ENCODE data around the gene GDPD5.

The GDPD5 gene

GRCh38 chr11:75556275-75556674 lies 30.5 kb upstream of the GDPD5 start:
- Histone ChIP-seq H3K9me3 (ENCODE audit: insufficient read depth, low read depth, low read length) (no peaks in the 10 kb centered on the region), H3K36me3 (ENCODE audit: insufficient read depth, low read length) (no peaks in the 10 kb centered on the region), H3K27me3 (ENCODE audit: insufficient read depth, low read length) (no peaks in the 10 kb centered on the region), H3K27ac (ENCODE audit: low read depth, low read length) (no peak overlapping the region), H3K4me3 (ENCODE audit: low read length) (no peak overlapping the region), H3K4me1 (ENCODE audit: insufficient read depth, low read length) (peaks cover 46% of the 10 kb centered on the region), H3K9ac (ENCODE audit: low read depth, low read length) (no peak overlapping the region)
- 93% methylated on average over 3 of the region's 3 CpGs for WGBS

GRCh38 chr11:75555079-75555811 lies 29.5 kb upstream of the GDPD5 start:
- no peaks in the 10 kb centered on the region for H3K9me3 ChIP-seq (ENCODE audit: insufficient read depth, low read depth, low read length)
- H3K27ac ChIP-seq (ENCODE audit: low read depth, low read length): peak overlapping the region; percentile 70; the same call in 1 of the 2 replicates
- peak overlapping the region; percentile 42; the same call in 1 of the 2 replicates for H3K9ac ChIP-seq (ENCODE audit: low read depth, low read length)
- 89% methylated on average over 12 of the region's 12 CpGs for WGBS
- H3K36me3 ChIP-seq (ENCODE audit: insufficient read depth, low read length): no peaks in the 10 kb centered on the region
- peaks cover 36% of the 10 kb centered on the region for H3K4me1 ChIP-seq (ENCODE audit: insufficient read depth, low read length)
- H3K27me3 ChIP-seq (ENCODE audit: insufficient read depth, low read length): no peaks in the 10 kb centered on the region
- H3K4me3 ChIP-seq (ENCODE audit: low read length): no peak overlapping the region

- Histone ChIP-seq H3K9ac (ENCODE audit: low read depth, low read length) (peak overlapping the region; percentile 48), H3K9me3 (ENCODE audit: insufficient read depth, low read depth, low read length) (no peaks in the 10 kb centered on the region), H3K27me3 (ENCODE audit: insufficient read depth, low read length) (no peaks in the 10 kb centered on the region), H3K36me3 (ENCODE audit: insufficient read depth, low read length) (no peaks in the 10 kb centered on the region), H3K27ac (ENCODE audit: low read depth, low read length) (peak overlapping the region; percentile 70), H3K4me3 (ENCODE audit: low read length) (no peak overlapping the region), H3K4me1 (ENCODE audit: insufficient read depth, low read length) (peaks cover 29% of the 10 kb centered on the region)
- WGBS: 56% methylated on average over 21 of the region's 21 CpGs
Measured at GRCh38 chr11:75554258-75555022, 28.7 kb upstream of the GDPD5 start.

GRCh38 chr11:75553889-75554257 lies 28.1 kb upstream of the GDPD5 start:
- Histone ChIP-seq H3K4me3 (ENCODE audit: low read length) (no peak overlapping the region), H3K4me1 (ENCODE audit: insufficient read depth, low read length) (peaks cover 24% of the 10 kb centered on the region), H3K9me3 (ENCODE audit: insufficient read depth, low read depth, low read length) (no peaks in the 10 kb centered on the region), H3K27me3 (ENCODE audit: insufficient read depth, low read length) (no peaks in the 10 kb centered on the region), H3K36me3 (ENCODE audit: insufficient read depth, low read length) (no peaks in the 10 kb centered on the region), H3K27ac (ENCODE audit: low read depth, low read length) (peak overlapping the region; percentile 70), H3K9ac (ENCODE audit: low read depth, low read length) (peak overlapping the region; percentile 48)
- WGBS: 73% methylated on average over 1 of the region's 1 CpG

- H3K36me3 ChIP-seq (ENCODE audit: insufficient read depth, low read length): no peaks in the 10 kb centered on the region
- H3K9ac ChIP-seq (ENCODE audit: low read depth, low read length): no peak overlapping the region
- H3K27ac ChIP-seq (ENCODE audit: low read depth, low read length): no peak overlapping the region
- H3K9me3 ChIP-seq (ENCODE audit: insufficient read depth, low read depth, low read length): no peaks in the 10 kb centered on the region
- no peak overlapping the region for H3K4me3 ChIP-seq (ENCODE audit: low read length)
- peaks cover 17% of the 10 kb centered on the region for H3K4me1 ChIP-seq (ENCODE audit: insufficient read depth, low read length)
- no peaks in the 10 kb centered on the region for H3K27me3 ChIP-seq (ENCODE audit: insufficient read depth, low read length)
- 94% methylated on average over 6 of the region's 6 CpGs for WGBS
Measured at GRCh38 chr11:75553182-75553581, 27.4 kb upstream of the GDPD5 start.

GRCh38 chr11:75549370-75549958 lies 23.7 kb upstream of the GDPD5 start:
- Histone ChIP-seq H3K27me3 (ENCODE audit: insufficient read depth, low read length) (no peaks in the 10 kb centered on the region), H3K27ac (ENCODE audit: low read depth, low read length) (no peak overlapping the region), H3K9ac (ENCODE audit: low read depth, low read length) (no peak overlapping the region), H3K4me3 (ENCODE audit: low read length) (no peak overlapping the region), H3K9me3 (ENCODE audit: insufficient read depth, low read depth, low read length) (no peaks in the 10 kb centered on the region), H3K36me3 (ENCODE audit: insufficient read depth, low read length) (no peaks in the 10 kb centered on the region), H3K4me1 (ENCODE audit: insufficient read depth, low read length) (peaks cover 9% of the 10 kb centered on the region; the same call in 1 of the 2 replicates)
- 96% methylated on average over 5 of the region's 5 CpGs for WGBS

- H3K27me3 ChIP-seq (ENCODE audit: insufficient read depth, low read length): no peaks in the 10 kb centered on the region
- H3K9me3 ChIP-seq (ENCODE audit: insufficient read depth, low read depth, low read length): no peaks in the 10 kb centered on the region
- 95% methylated on average over 8 of the region's 8 CpGs for WGBS
- H3K9ac ChIP-seq (ENCODE audit: low read depth, low read length): no peak overlapping the region
- H3K27ac ChIP-seq (ENCODE audit: low read depth, low read length): no peak overlapping the region
- H3K4me3 ChIP-seq (ENCODE audit: low read length): no peak overlapping the region
- H3K36me3 ChIP-seq (ENCODE audit: insufficient read depth, low read length): no peaks in the 10 kb centered on the region
- H3K4me1 ChIP-seq (ENCODE audit: insufficient read depth, low read length): 0 out of 2 replicates have a peak, but pooled peaks cover 4% of the 10 kb centered on the region
Measured at GRCh38 chr11:75548595-75549272, 23.0 kb upstream of the GDPD5 start.

GRCh38 chr11:75547617-75548058 lies 21.9 kb upstream of the GDPD5 start:
- WGBS: 18% methylated on average over 7 of the region's 7 CpGs
- Histone ChIP-seq H3K27ac (ENCODE audit: low read depth, low read length) (no peak overlapping the region), H3K9ac (ENCODE audit: low read depth, low read length) (peak overlapping the region; percentile 37; the same call in 1 of the 2 replicates), H3K9me3 (ENCODE audit: insufficient read depth, low read depth, low read length) (no peaks in the 10 kb centered on the region), H3K4me3 (ENCODE audit: low read length) (no peak overlapping the region), H3K36me3 (ENCODE audit: insufficient read depth, low read length) (no peaks in the 10 kb centered on the region), H3K4me1 (ENCODE audit: insufficient read depth, low read length) (0 out of 2 replicates have a peak, but pooled peaks cover 4% of the 10 kb centered on the region), H3K27me3 (ENCODE audit: insufficient read depth, low read length) (no peaks in the 10 kb centered on the region)

GRCh38 chr11:75547177-75547576 lies 21.4 kb upstream of the GDPD5 start:
- H3K36me3 ChIP-seq (ENCODE audit: insufficient read depth, low read length): no peaks in the 10 kb centered on the region
- no peaks in the 10 kb centered on the region for H3K9me3 ChIP-seq (ENCODE audit: insufficient read depth, low read depth, low read length)
- H3K27ac ChIP-seq (ENCODE audit: low read depth, low read length): no peak overlapping the region
- H3K27me3 ChIP-seq (ENCODE audit: insufficient read depth, low read length): no peaks in the 10 kb centered on the region
- H3K9ac ChIP-seq (ENCODE audit: low read depth, low read length): no peak overlapping the region
- 0 out of 2 replicates have a peak, but pooled peaks cover 4% of the 10 kb centered on the region for H3K4me1 ChIP-seq (ENCODE audit: insufficient read depth, low read length)
- H3K4me3 ChIP-seq (ENCODE audit: low read length): no peak overlapping the region
- 84% methylated on average over 1 of the region's 1 CpG for WGBS

- Histone ChIP-seq H3K9me3 (ENCODE audit: insufficient read depth, low read depth, low read length) (no peaks in the 10 kb centered on the region), H3K36me3 (ENCODE audit: insufficient read depth, low read length) (no peaks in the 10 kb centered on the region), H3K9ac (ENCODE audit: low read depth, low read length) (no peak overlapping the region), H3K4me3 (ENCODE audit: low read length) (no peak overlapping the region), H3K4me1 (ENCODE audit: insufficient read depth, low read length) (0 out of 2 replicates have a peak, but pooled peaks cover 4% of the 10 kb centered on the region), H3K27me3 (ENCODE audit: insufficient read depth, low read length) (no peaks in the 10 kb centered on the region), H3K27ac (ENCODE audit: low read depth, low read length) (no peak overlapping the region)
- WGBS: 90% methylated on average over 6 of the region's 6 CpGs
Measured at GRCh38 chr11:75543806-75544205, 18.1 kb upstream of the GDPD5 start.

GRCh38 chr11:75542088-75542438 lies 16.3 kb upstream of the GDPD5 start:
- H3K9ac ChIP-seq (ENCODE audit: low read depth, low read length): no peak overlapping the region
- H3K27ac ChIP-seq (ENCODE audit: low read depth, low read length): no peak overlapping the region
- no peaks in the 10 kb centered on the region for H3K4me1 ChIP-seq (ENCODE audit: insufficient read depth, low read length)
- H3K9me3 ChIP-seq (ENCODE audit: insufficient read depth, low read depth, low read length): no peaks in the 10 kb centered on the region
- no peaks in the 10 kb centered on the region for H3K36me3 ChIP-seq (ENCODE audit: insufficient read depth, low read length)
- H3K4me3 ChIP-seq (ENCODE audit: low read length): no peak overlapping the region
- no peaks in the 10 kb centered on the region for H3K27me3 ChIP-seq (ENCODE audit: insufficient read depth, low read length)
- 91% methylated on average over 1 of the region's 1 CpG for WGBS
